ENCODE results near the gene LGI4.

The LGI4 gene

GRCh38 chr19:35081201-35081600 is 53.7 kb downstream of the LGI4 start:
- DNase-seq: no peak

- DNase-seq: no peak
Observed at GRCh38 chr19:35080613-35081170, 54.2 kb downstream of the LGI4 start.

DNA sequence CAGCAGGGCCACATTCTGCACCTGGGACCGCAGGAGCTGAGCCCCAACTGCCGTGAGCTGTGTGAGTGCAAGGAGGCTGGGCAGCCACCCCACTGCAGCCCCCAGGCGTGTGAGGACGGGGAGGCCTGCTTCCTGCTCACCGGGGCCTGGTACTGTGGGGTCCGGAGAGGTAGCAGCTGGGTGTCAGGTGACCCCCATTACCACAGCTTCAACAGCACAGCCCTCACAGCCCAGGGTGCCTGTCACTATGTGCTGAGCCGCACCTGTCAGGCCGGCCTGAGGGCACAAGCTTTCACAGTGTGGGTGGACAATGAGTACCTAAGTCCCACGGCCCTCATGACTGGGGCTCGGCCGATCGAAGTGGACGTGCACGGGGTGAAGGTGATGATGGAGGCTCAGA is 55.0 kb downstream of the LGI4 start:
- DNase-seq: no peak

DNA sequence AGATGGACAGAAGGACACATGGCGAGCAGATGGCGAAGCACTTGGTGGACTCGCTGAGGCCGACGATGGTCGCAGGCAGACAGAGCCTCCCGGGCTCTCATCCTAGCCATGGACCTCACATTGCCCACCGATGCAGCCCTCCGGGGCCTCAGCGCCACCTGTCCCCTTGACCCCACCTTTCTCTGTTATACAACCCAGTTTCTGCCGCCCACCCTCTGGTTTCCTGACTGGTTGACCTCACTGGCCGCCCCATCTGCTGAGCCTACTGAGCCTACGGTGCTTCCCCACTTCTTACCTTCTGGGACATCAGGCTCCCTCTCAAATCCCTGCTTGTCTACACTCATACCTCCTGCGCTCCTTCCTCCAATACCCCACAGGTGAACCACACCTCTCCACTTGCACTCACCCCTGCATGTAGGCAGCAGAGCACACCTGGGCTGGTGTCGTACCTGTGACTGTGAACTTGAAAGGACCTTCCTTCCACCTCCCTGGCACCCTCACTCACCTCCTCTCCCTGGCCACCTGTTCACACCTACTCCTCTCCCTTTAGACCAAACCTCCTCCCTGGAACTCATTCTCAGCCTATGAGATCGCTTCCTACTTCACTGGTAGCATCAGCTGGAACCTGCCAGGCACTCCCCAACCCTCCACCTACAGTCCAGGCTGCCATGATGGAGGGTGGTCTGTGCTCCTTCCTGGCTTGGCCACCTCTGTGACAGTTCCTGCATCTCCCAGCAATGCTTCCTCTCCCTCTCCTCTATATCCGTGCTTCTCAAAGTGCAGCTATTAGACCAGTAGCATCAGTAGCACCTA is 57.2 kb downstream of the LGI4 start:
- DNase-seq: no peak

DNA sequence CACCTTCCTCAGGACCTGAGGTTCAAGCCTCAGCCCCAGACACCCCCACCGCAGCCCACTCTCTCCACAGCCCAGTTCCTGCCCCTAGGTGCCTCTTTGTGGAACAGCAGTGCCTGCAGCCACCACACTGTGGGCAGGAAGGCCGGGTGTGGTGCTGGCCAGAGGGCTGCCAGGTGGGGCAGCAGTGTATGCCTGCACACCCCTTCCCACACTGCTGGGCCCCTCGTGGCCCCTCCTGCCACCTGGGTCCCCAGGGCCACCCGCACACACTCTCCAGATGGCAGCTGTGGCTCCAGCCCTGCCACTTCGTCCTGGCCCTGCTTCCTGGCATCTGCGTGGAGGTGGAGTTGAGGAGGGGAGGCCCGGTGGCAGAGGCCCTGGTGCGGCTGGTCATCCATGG is 58.2 kb downstream of the LGI4 start:
- DNase-seq: no peak

DNA sequence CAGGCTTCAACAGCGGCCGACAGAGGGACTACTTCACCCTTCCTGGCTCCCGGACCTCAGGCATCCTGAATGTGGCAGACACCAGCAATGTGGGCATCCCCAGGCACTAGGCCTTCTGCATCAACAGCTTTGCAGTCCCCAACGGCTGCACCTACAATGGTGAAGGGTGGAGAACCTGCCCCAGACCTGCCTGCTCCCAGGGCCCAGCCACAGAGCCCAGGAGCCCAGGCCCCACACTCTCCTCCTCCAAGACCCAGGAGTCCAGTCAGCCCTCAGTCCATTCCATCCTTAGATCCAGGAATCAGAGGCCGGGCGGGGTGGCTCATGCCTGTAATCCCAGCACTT is 58.9 kb downstream of the LGI4 start:
- no peak for DNase-seq

DNA sequence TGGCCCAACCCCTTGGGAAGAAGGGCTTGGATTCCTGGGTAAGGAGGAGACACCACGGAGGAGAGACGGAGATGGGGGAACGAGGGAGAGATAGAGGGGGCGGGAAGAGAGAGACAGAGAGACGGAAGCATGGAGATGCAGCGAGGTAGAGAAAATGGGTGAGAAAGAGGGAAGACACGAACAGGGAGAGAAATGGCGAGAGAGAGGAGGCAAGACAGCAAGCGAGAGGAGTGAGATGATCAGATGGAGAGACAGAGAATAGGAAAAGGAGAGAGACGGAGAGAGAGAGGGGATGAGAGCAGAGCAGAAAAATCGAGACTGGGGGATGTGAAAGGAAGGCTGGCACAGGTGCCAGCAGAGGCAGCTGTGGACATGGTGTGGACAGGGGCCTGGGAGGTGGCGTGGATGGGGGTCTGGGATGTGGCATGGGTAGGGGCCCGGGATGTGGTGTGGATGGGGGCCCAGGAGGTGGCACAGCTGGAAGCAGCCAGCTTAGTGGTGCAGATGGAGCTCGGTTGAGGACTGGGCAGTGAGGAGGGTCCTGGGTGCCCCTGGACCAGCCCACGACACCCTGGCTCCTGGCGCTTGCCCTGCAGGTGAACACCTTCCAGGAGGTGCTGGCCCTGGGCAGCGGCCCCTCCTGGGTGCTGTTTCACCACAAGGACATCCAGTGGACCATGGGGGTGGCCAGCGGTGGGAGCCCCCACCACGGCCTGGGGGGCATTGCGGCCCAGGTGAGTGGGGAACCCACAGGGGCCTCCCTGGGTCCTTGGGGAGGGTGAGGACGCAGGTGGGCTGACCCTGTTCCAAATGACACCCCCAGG is 59.4 kb downstream of the LGI4 start:
- DNase-seq: no peak
